WTC11 (cell line): ENCODE data around the gene NGDN.

Experiments
- TF ChIP-seq, protein P1 (sequence below): fragments of 200-600 bp; IDR thresholded peaks from 2 replicates; pipeline ENCODE4 v1.8.0; 2022; ENCODE audit warnings: antibody characterized with exemption
- TF ChIP-seq, protein P2 (sequence below): sonication (generic); formaldehyde crosslinking; IDR thresholded peaks from 2 replicates; pipeline ENCODE4 v1.8.0; 2023; ENCODE audit warnings: missing genetic modification reagents

DNA sequence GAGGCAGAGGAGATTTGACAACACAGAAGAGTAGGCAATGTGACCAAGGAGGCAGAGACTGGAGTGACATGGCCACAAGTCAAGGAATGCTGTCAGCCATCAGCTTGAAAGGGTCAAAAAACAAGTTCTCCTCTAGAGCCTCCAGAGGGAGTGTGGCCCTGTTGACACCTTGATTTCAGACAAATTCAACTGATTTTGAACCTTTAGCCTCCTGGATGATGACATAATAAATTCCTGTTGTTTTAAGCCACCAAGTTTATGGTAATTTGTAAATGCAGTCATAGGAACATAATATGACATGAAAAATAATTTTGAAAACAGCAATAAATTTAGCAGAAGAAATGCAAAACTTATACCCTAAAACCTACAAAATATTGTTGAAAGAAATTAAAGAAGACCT, 8.5 kb upstream of the NGDN start:
- TF ChIP-seq, protein P1, sequence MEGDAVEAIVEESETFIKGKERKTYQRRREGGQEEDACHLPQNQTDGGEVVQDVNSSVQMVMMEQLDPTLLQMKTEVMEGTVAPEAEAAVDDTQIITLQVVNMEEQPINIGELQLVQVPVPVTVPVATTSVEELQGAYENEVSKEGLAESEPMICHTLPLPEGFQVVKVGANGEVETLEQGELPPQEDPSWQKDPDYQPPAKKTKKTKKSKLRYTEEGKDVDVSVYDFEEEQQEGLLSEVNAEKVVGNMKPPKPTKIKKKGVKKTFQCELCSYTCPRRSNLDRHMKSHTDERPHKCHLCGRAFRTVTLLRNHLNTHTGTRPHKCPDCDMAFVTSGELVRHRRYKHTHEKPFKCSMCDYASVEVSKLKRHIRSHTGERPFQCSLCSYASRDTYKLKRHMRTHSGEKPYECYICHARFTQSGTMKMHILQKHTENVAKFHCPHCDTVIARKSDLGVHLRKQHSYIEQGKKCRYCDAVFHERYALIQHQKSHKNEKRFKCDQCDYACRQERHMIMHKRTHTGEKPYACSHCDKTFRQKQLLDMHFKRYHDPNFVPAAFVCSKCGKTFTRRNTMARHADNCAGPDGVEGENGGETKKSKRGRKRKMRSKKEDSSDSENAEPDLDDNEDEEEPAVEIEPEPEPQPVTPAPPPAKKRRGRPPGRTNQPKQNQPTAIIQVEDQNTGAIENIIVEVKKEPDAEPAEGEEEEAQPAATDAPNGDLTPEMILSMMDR: no peak
- TF ChIP-seq, protein P2, sequence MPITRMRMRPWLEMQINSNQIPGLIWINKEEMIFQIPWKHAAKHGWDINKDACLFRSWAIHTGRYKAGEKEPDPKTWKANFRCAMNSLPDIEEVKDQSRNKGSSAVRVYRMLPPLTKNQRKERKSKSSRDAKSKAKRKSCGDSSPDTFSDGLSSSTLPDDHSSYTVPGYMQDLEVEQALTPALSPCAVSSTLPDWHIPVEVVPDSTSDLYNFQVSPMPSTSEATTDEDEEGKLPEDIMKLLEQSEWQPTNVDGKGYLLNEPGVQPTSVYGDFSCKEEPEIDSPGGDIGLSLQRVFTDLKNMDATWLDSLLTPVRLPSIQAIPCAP (CRISPR knock-in tag): no peak
